ENCODE data around the gene EARS2.
"Not testable (repeated sequence)": the region's sequence is repeated elsewhere in the genome, so short reads cannot be mapped to it uniquely, and the experiment has no call there.

EARS2 gene

GRCh38 chr16:23556881-23557778 is at the start of gene EARS2, which contains the start of gene UBFD1:
TSS of gene EARS2 (minus strand) at chr16:23557350. CDS start at chr16:23557343, 7 bp downstream.
TSS of gene UBFD1 (plus strand) at chr16:23557727. CDS start at chr16:23557743, 16 bp downstream.
- DNase-seq, result peak; percentile 69

GRCh38 chr16:23597003-23597756 is 40.0 kb upstream of the EARS2 start:
- no peak for DNase-seq

GRCh38 chr16:23595951-23596720 is 39.0 kb upstream of the EARS2 start, which contains the start of gene NDUFAB1:
TSS of gene NDUFAB1 (minus strand) at chr16:23596316. CDS start at chr16:23596290, 26 bp downstream.
- DNase-seq, result peak; percentile 12

- DNase-seq, result no peak
These were observed 38.2 kb upstream of the EARS2 start for GRCh38 chr16:23595246-23595950.

- no peak for DNase-seq
These were observed 37.0 kb upstream of the EARS2 start for GRCh38 chr16:23594186-23594585.

- no peak for DNase-seq
These were observed 33.0 kb upstream of the EARS2 start for GRCh38 chr16:23590181-23590580.

- DNase-seq, result no peak
These were observed 30.6 kb upstream of the EARS2 start for GRCh38 chr16:23587726-23588125.

GRCh38 chr16:23584186-23585076 is 27.3 kb upstream of the EARS2 start:
- no peak for DNase-seq

- not testable (repeated sequence) for DNase-seq
These were observed 26.1 kb upstream of the EARS2 start for GRCh38 chr16:23583271-23583670.

GRCh38 chr16:23581764-23582163 is 24.6 kb upstream of the EARS2 start:
- DNase-seq, result no peak

GRCh38 chr16:23580391-23580790 is 23.2 kb upstream of the EARS2 start:
- no peak for DNase-seq

GRCh38 chr16:23579371-23579770 is 22.2 kb upstream of the EARS2 start:
- no peak for DNase-seq

- DNase-seq, result no peak
These were observed 21.1 kb upstream of the EARS2 start for GRCh38 chr16:23578101-23578830.

- DNase-seq, result no peak
These were observed 20.3 kb upstream of the EARS2 start for GRCh38 chr16:23577493-23577892.

GRCh38 chr16:23575834-23576233 is 18.7 kb upstream of the EARS2 start:
- no peak for DNase-seq

- no peak for DNase-seq
These were observed 16.7 kb upstream of the EARS2 start for GRCh38 chr16:23573817-23574216.

GRCh38 chr16:23572394-23572793 is 15.2 kb upstream of the EARS2 start:
- no peak for DNase-seq

GRCh38 chr16:23571895-23572294 is 14.7 kb upstream of the EARS2 start:
- no peak for DNase-seq

GRCh38 chr16:23570992-23571632 is 14.0 kb upstream of the EARS2 start:
- no peak for DNase-seq

- no peak for DNase-seq
These were observed 10.5 kb upstream of the EARS2 start for GRCh38 chr16:23567602-23568001.
